ENCODE measurements around the gene FANCD2.
"Not testable (repeated sequence)": the region's sequence is repeated elsewhere in the genome, so short reads cannot be mapped to it uniquely, and the experiment has no call there.

Gene FANCD2

GRCh38 chr3:10116138-10116460, 89.9 kb downstream of the FANCD2 start:
- no peak for FAIRE-seq
- TF ChIP-seq CTCF (IDR thresholded peaks at IDR 0.05; ENCODE audit: insufficient read depth, missing control alignments), result no peak
- no peak for DNase-seq (ENCODE audit: insufficient read length, low spot score)

GRCh38 chr3:10116928-10117327, 90.7 kb downstream of the FANCD2 start:
- no peak for TF ChIP-seq CTCF (IDR thresholded peaks at IDR 0.05; ENCODE audit: insufficient read depth, missing control alignments)
- no peak for FAIRE-seq
- DNase-seq (ENCODE audit: insufficient read length, low spot score), result no peak

DNA sequence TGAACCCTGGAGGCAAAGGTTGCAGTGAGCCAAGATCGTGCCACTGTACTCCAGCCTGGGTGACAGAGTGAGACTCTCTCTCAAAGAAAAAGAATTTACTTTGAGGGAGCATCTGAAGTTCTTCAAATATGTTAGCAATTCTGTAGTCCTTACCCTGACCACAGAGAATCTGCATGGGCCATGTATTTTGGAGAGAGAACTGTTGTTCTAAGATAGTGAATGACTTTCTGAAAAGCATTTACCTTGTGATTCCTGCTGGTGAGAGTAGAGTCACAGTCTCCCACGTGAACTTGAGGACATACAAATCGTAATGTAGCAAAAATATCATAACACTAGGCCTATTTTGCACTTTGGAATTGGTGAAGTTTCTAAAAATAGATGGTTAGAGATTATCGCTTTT, 93.1 kb downstream of the FANCD2 start:
- DNase-seq (ENCODE audit: insufficient read length, low spot score) (no peak), FAIRE-seq (no peak)
- no peak for TF ChIP-seq CTCF (IDR thresholded peaks at IDR 0.05; ENCODE audit: insufficient read depth, missing control alignments)

- TF ChIP-seq CTCF (IDR thresholded peaks at IDR 0.05; ENCODE audit: insufficient read depth, missing control alignments), result no peak
- FAIRE-seq (no peak), DNase-seq (ENCODE audit: insufficient read length, low spot score) (no peak)
Observed at GRCh38 chr3:10121064-10121463, 94.8 kb downstream of the FANCD2 start.

- TF ChIP-seq CTCF (IDR thresholded peaks at IDR 0.05; ENCODE audit: insufficient read depth, missing control alignments), result no peak
- DNase-seq (ENCODE audit: insufficient read length, low spot score), result no peak
- no peak for FAIRE-seq
Observed at GRCh38 chr3:10122724-10123123, 96.5 kb downstream of the FANCD2 start.

- not testable (repeated sequence) for FAIRE-seq; DNase-seq (ENCODE audit: insufficient read length, low spot score)
Observed at GRCh38 chr3:10135872-10136271, 109.6 kb downstream of the FANCD2 start.

DNA sequence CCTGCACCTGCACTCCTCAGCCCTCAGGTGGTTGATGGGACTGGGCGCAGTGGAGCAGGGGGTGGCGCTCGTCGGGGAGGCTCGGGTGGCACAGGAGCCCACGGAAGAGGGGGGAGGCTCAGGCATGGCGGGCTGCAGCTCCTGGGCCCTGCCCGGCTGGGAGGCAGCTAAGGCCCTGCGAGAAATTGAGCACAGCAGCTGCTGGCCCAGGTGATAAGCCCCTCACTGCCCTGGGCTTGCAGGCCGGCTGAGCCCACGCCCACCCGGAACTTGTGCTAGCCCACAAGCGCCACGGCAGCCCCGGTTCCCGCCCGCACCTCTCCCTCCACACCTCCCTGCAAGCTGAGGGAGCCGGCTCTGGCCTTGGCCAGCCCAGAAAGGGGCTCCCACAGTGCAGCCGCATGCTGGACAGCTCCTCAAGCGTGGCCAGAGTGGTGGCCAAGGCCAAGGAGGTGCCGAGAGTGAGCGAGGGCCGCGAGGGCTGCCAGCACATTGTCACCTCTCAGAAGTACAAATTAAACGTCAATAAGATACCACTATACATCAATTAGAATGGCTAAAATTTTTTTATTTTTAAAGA, 110.3 kb downstream of the FANCD2 start:
- TF ChIP-seq CTCF (IDR thresholded peaks at IDR 0.05; ENCODE audit: insufficient read depth, missing control alignments), result no peak
- FAIRE-seq (no peak), DNase-seq (ENCODE audit: insufficient read length, low spot score) (no peak)

- no peak for TF ChIP-seq CTCF (IDR thresholded peaks at IDR 0.05; ENCODE audit: insufficient read depth, missing control alignments)
- no peak for FAIRE-seq
- no peak for DNase-seq (ENCODE audit: insufficient read length, low spot score)
Observed at GRCh38 chr3:10137178-10137577, 110.9 kb downstream of the FANCD2 start.
